IMR-90 (cell line): ENCODE measurements around the gene AHCYL2. TPM values are rescaled to one million over a fixed set of nuclear protein-coding genes. Genes with fewer than 3 reads are reported as not detected.

ENCODE experiments used
- ATAC-seq: fragments of 200-7000 bp; cut with Tn5 transposase; 2 replicates; pipeline ENCODE4 v1.9.1; 2020; ENCODE audit warnings: low read depth, mild to moderate bottlenecking, moderate library complexity
- BruUV-seq: library from RNA; stranded (reverse); fragments of 400-500 nt; replicated peaks from 2 replicates; lab custom pipeline; 2021; lab: Mats Ljungman, UMichigan
- CTCF ChIA-PET: fragments of 300-600 bp; formaldehyde crosslinking; extraction: SDS; loops from one replicate; lab custom pipeline; 2021; ENCODE audit warnings: antibody characterized with exemption; lab: Yijun Ruan, JAX
- POLR2A ChIA-PET: fragments of 300-600 bp; sonication (Branson Sonifier 250); formaldehyde crosslinking; loops from one replicate; lab custom pipeline; 2022; ENCODE audit warnings: antibody characterized with exemption; ENCODE audit not compliant: unreplicated experiment; lab: Charles Lee
- DNase-seq: peaks from one replicate; pipeline ENCODE4 v3.0.0; 2013
- H2AFZ ChIP-seq: replicated peaks from 2 replicates; pipeline ENCODE3; 2013; ENCODE audit warnings: low read length, mild to moderate bottlenecking; ENCODE audit not compliant: poor library complexity
- H2AK5ac ChIP-seq: 2 replicates; pipeline ENCODE4 v1.6.1; 2013; ENCODE audit warnings: low read depth, low read length, inconsistent platforms
- H2AK9ac ChIP-seq: replicated peaks from 2 replicates; pipeline ENCODE3; 2013; ENCODE audit warnings: mild to moderate bottlenecking, low read depth, low read length, moderate library complexity; ENCODE audit not compliant: poor library complexity
- H2BK120ac ChIP-seq: 2 replicates; pipeline ENCODE4 v1.6.1; 2013; ENCODE audit warnings: low read depth, low read length, inconsistent platforms
- H2BK15ac ChIP-seq: 3 replicates; pipeline ENCODE4 v1.6.1; 2013; ENCODE audit warnings: low read depth, low read length, inconsistent platforms
- H2BK20ac ChIP-seq: 2 replicates; pipeline ENCODE4 v1.6.1; 2013; ENCODE audit warnings: low read depth, mild to moderate bottlenecking, inconsistent platforms, low read length, moderate library complexity
- H2BK5ac ChIP-seq: 2 replicates; pipeline ENCODE4 v1.6.1; 2013; ENCODE audit warnings: mild to moderate bottlenecking, low read depth, low read length, inconsistent platforms; ENCODE audit not compliant: poor library complexity, severe bottlenecking
- H3K14ac ChIP-seq: replicated peaks from 2 replicates; pipeline ENCODE4 v1.6.1; 2013; ENCODE audit warnings: low read depth, low read length, inconsistent platforms
- H3K18ac ChIP-seq: 2 replicates; pipeline ENCODE4 v1.6.1; 2013; ENCODE audit warnings: low read depth, low read length, control low read depth
- H3K23ac ChIP-seq: 2 replicates; pipeline ENCODE4 v1.6.1; 2013; ENCODE audit warnings: low read depth, low read length, inconsistent platforms
- H3K27ac ChIP-seq: 2 replicates; pipeline ENCODE4 v1.5.1; 2013; ENCODE audit warnings: mild to moderate bottlenecking, control low read depth, low read length; ENCODE audit not compliant: insufficient read depth
- H3K27me3 ChIP-seq: 2 replicates; pipeline ENCODE4 v1.6.1; 2013; ENCODE audit warnings: low read length; ENCODE audit not compliant: control insufficient read depth, insufficient read depth
- H3K36me3 ChIP-seq: 2 replicates; pipeline ENCODE4 v1.6.1; 2013; ENCODE audit warnings: low read length, mixed read lengths; ENCODE audit not compliant: control insufficient read depth, insufficient read depth
- H3K4ac ChIP-seq: 2 replicates; pipeline ENCODE4 v1.6.1; 2013; ENCODE audit warnings: low read depth, low read length, inconsistent platforms
- H3K4me1 ChIP-seq: 2 replicates; pipeline ENCODE4 v1.6.1; 2013; ENCODE audit warnings: low read length, mixed read lengths; ENCODE audit not compliant: control insufficient read depth, insufficient read depth
- H3K4me2 ChIP-seq: 2 replicates; pipeline ENCODE4 v1.6.1; 2013; ENCODE audit warnings: low read depth, mild to moderate bottlenecking, control low read depth, low read length, moderate library complexity
- H3K4me3 ChIP-seq: 2 replicates; pipeline ENCODE4 v1.5.1; 2013; ENCODE audit warnings: low read depth, mild to moderate bottlenecking, control low read depth, low read length, moderate library complexity; ENCODE audit not compliant: insufficient read depth
- H3K56ac ChIP-seq: 2 replicates; pipeline ENCODE4 v1.6.1; 2013; ENCODE audit warnings: low read length, inconsistent platforms; ENCODE audit not compliant: insufficient read depth; ENCODE audit errors: extremely low read depth
- H3K79me1 ChIP-seq, 2 experiments: 2 replicates each; pipeline ENCODE4 v1.6.1; 2013; ENCODE audit warnings: low read length in 2 of 2, inconsistent platforms in 1 of 2, low read depth in 1 of 2
- H3K9ac ChIP-seq: 2 replicates; pipeline ENCODE4 v1.6.1; 2013; ENCODE audit warnings: low read depth, low read length, control low read depth
- H3K9me1 ChIP-seq: 2 replicates; pipeline ENCODE4 v1.6.1; 2013; ENCODE audit warnings: low read length, inconsistent platforms; ENCODE audit not compliant: insufficient read depth
- H3K9me3 ChIP-seq: 2 replicates; pipeline ENCODE4 v1.6.1; 2013; ENCODE audit warnings: low read length; ENCODE audit not compliant: control insufficient read depth, insufficient read depth
- H4K20me1 ChIP-seq: 2 replicates; pipeline ENCODE4 v1.6.1; 2013; ENCODE audit warnings: low read length, inconsistent platforms; ENCODE audit not compliant: insufficient read depth
- H4K5ac ChIP-seq: 2 replicates; pipeline ENCODE4 v1.6.1; 2013; ENCODE audit warnings: mild to moderate bottlenecking, low read depth, low read length, control low read depth
- H4K8ac ChIP-seq, 2 experiments: 2 replicates each; pipeline ENCODE4 v1.6.1; 2013; ENCODE audit warnings: low read depth in 2 of 2, low read length in 2 of 2, control low read depth in 1 of 2, inconsistent platforms in 1 of 2
- H4K91ac ChIP-seq: 2 replicates; pipeline ENCODE4 v1.6.1; 2013; ENCODE audit warnings: low read depth, low read length, inconsistent platforms; ENCODE audit not compliant: insufficient read depth
- BHLHE40 ChIP-seq: fragments of 150-350 bp; IDR thresholded peaks from 2 replicates; pipeline ENCODE4 v1.6.1; 2016; ENCODE audit warnings: mild to moderate bottlenecking, low read depth, low read length
- CEBPB ChIP-seq: IDR thresholded peaks from 2 replicates; pipeline ENCODE4 v1.6.1; 2012; ENCODE audit warnings: low read depth, low read length, improper control_type of control experiment
- CHD1 ChIP-seq: IDR thresholded peaks from 2 replicates; pipeline ENCODE4 v1.6.1; 2012; ENCODE audit warnings: low read depth, low read length, improper control_type of control experiment
- CTCF ChIP-seq: conservative IDR thresholded peaks from 2 replicates; pipeline ENCODE4 v1.5.1; 2012; ENCODE audit warnings: mild to moderate bottlenecking, low read depth, low read length, improper control_type of control experiment
- FOS ChIP-seq: fragments of 150-350 bp; IDR thresholded peaks from 2 replicates; pipeline ENCODE4 v1.6.1; 2016; ENCODE audit warnings: low read depth, low read length
- MAFK ChIP-seq: IDR thresholded peaks from 2 replicates; pipeline ENCODE4 v1.6.1; 2012; ENCODE audit warnings: low read depth, low read length, improper control_type of control experiment
- MAZ ChIP-seq: IDR thresholded peaks from 2 replicates; pipeline ENCODE4 v1.6.1; 2012; ENCODE audit warnings: low read depth, mild to moderate bottlenecking, low read length, improper control_type of control experiment, moderate library complexity, borderline replicate concordance
- MXI1 ChIP-seq: IDR thresholded peaks from 2 replicates; pipeline ENCODE4 v1.6.1; 2012; ENCODE audit warnings: low read depth, mild to moderate bottlenecking, low read length, moderate library complexity, borderline replicate concordance
- NFE2L2 ChIP-seq: fragments of 150-350 bp; IDR thresholded peaks from 2 replicates; pipeline ENCODE4 v1.6.1; 2016; ENCODE audit warnings: low read depth, mild to moderate bottlenecking, low read length
- POLR2A ChIP-seq: IDR thresholded peaks from 2 replicates; pipeline ENCODE4 v1.6.1; 2012; ENCODE audit warnings: mild to moderate bottlenecking, low read depth, low read length
- RAD21 ChIP-seq: IDR thresholded peaks from 2 replicates; pipeline ENCODE4 v1.6.1; 2012; ENCODE audit warnings: low read length, improper control_type of control experiment
- RCOR1 ChIP-seq: IDR thresholded peaks from 2 replicates; pipeline ENCODE4 v1.6.1; 2012; ENCODE audit warnings: mild to moderate bottlenecking, low read length, improper control_type of control experiment; ENCODE audit not compliant: insufficient replicate concordance
- RFX5 ChIP-seq: IDR thresholded peaks from 2 replicates; pipeline ENCODE4 v1.8.0; 2012; ENCODE audit warnings: low read depth, mild to moderate bottlenecking, low read length, moderate library complexity
- SMC3 ChIP-seq: fragments of 150-350 bp; IDR thresholded peaks from 2 replicates; pipeline ENCODE4 v1.6.1; 2016; ENCODE audit warnings: low read depth, mild to moderate bottlenecking, antibody characterized with exemption, low read length, moderate library complexity
- USF2 ChIP-seq: fragments of 150-350 bp; IDR thresholded peaks from 2 replicates; pipeline ENCODE4 v1.6.1; 2017; ENCODE audit warnings: mild to moderate bottlenecking, antibody characterized with exemption, low read length, low read depth
- WGBS, 2 experiments: methylation state at CpG; one replicate each; pipeline versions ENCODE4 v1.1.5 to v1.1.7; 2013; ENCODE audit warnings: missing lambda C conversion rate in 2 of 2; ENCODE audit not compliant: insufficient read length in 1 of 2; ENCODE audit errors: extremely low coverage in 2 of 2; 5-methylcytosine and 5-hydroxymethylcytosine counted together
- dilution Hi-C: fragments of 300-500 bp; cut with HindIII; formaldehyde crosslinking; loops from one replicate; pipeline ENCODE4 v1.14.3; 2018; ENCODE audit warnings: low sequenced_read_pairs; ENCODE audit not compliant: unreplicated experiment
- in situ Hi-C: fragments of 300-500 bp; cut with MboI; formaldehyde crosslinking; loops from 3 replicates; pipeline ENCODE4 v1.14.3; 2019; ENCODE audit warnings: low sequenced_read_pairs, inconsistent platforms, mixed read lengths
- intact Hi-C: fragments of 100-400 bp; cut with micrococcal nuclease; formaldehyde crosslinking; loops from 2 replicates; pipeline ENCODE4 v1.10.0; 2022
- polyA plus RNA-seq, 3 experiments: library from polyadenylated mRNA; depleted of rRNA; stranded (reverse); fragments of >200 nt; gene quantifications; 2 replicates each; pipeline ENCODE4 v1.2.3, GENCODE V29; 2012; ENCODE audit warnings: low replicate concordance in 1 of 3
- total RNA-seq: library from RNA; depleted of rRNA; stranded (reverse); fragments of >200 nt; gene quantifications from 2 replicates; pipeline ENCODE4 v1.2.3, GENCODE V29; 2012

The AHCYL2 gene
- total and polyA plus RNA-seq, 2 of the 4 experiments (the other 2 are of a cell fraction): 5.7 to 7.6 TPM

GRCh38 chr7:129227646-129228578 lies 3.1 kb downstream of the AHCYL2 start:
- peaks cover 3% of the 10 kb centered on the region; the same call in 1 of the 2 replicates for H4K20me1 ChIP-seq
- no peak overlapping the region for H3K18ac ChIP-seq
- H3K27me3 ChIP-seq: no peaks in the 10 kb centered on the region
- in situ Hi-C loops: no loop called here
- no peak overlapping the region for H2BK5ac ChIP-seq
- H3K23ac ChIP-seq: no peak overlapping the region
- dilution Hi-C loops: no loop called here
- no peak overlapping the region for H2AFZ ChIP-seq
- H3K9me3 ChIP-seq: no peaks in the 10 kb centered on the region
- H2AK5ac ChIP-seq: no peak overlapping the region
- BruUV-seq: no TSS peak
- no peak overlapping the region for H3K9ac ChIP-seq
- CTCF ChIA-PET: interaction anchor here (0.6 kb wide), 1 partner anchor 58 kb away, joined by 3 read pairs; no protein-coding TSS in a partner anchor
- no peak overlapping the region for H2AK9ac ChIP-seq
- no peak overlapping the region for H4K8ac ChIP-seq
- no peak overlapping the region for H3K4ac ChIP-seq
- H3K79me1 ChIP-seq: peaks cover 0 to 17% of the 10 kb centered on the region in 2 experiments
- H2BK120ac ChIP-seq: no peak overlapping the region
- H3K27ac ChIP-seq: no peak overlapping the region
- POLR2A ChIA-PET: no interaction called here
- H4K91ac ChIP-seq: no peak overlapping the region
- H2BK20ac ChIP-seq: no peak overlapping the region
- no peaks in the 10 kb centered on the region; the same call in 1 of the 2 replicates for H3K4me1 ChIP-seq
- no peak overlapping the region for H2BK15ac ChIP-seq
- H3K4me3 ChIP-seq: no peak overlapping the region
- H3K4me2 ChIP-seq: peak overlapping the region; percentile 21; the same call in 1 of the 2 replicates
- H3K36me3 ChIP-seq: no peaks in the 10 kb centered on the region
- H3K14ac ChIP-seq: no peak overlapping the region
- intact Hi-C loops: no loop called here
- 80% methylated on average over 1 of the region's 4 CpGs; no CpG with 5 or more reads in 1 of the 2 experiments for WGBS, 2 experiments
- no peak overlapping the region for H4K5ac ChIP-seq
- DNase-seq: peak; percentile 11
- peaks cover 7% of the 10 kb centered on the region for H3K9me1 ChIP-seq
- no peak for ATAC-seq
- H3K56ac ChIP-seq: no peak overlapping the region
- TF ChIP-seq RAD21 (no peak), RCOR1 (no peak), CHD1 (no peak), RFX5 (no peak), NFE2L2 (no peak), MXI1 (no peak), USF2 (no peak), CEBPB (no peak), SMC3 (no peak), FOS (no peak), CTCF (no peak), MAFK (no peak), BHLHE40 (no peak), MAZ (no peak), POLR2A (no peak)
